Endometrium (tissue), 2 donors: ENCODE measurements around the gene TRMT44.

Source experiments
- FAIRE-seq: peaks from 2 replicates; lab custom pipeline; 2012; peaks lifted over from hg19 to GRCh38; lab: Jason Lieb, UNC
- donor health status: control.
- donor health status: control.

TRMT44 gene

DNA sequence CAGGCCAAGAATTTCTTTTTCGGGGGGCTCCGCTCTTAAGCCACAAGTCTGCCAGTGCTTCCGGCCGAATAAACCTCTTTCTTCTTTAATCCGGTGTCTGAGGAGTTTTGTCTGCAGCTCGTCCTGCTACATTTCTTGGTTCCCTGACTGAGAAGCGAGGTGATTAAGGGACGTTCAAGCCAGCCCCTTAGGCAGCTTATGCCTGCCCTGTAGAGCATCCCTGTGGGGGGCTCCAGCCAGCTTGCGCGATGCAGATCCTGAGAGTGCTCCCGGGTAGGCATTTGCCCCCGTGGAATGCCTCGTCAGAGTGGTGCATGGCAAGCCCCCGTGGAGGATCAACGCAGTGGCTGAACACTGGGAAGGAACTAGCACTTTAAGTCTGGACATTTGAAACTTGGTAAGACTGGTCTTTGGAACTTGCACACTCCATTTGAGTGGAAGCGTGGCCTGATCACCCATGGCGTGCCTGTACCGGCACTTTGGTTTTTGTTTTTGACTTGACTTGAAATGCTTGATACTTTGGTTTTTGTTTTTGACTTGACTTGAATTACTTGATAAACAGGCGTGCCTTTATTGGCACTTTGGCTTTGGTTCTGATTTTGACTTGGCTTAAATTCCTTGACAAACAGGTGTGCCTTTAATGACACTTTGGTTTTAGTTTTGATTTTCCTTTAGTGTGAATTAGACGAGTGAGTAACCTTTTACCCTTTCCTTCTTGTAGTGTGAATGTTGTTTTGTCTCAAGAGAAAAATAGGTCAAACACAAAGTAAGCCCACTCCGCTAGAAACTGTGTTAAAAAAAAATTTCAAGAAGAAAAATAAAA is 6.1 kb upstream of the TRMT44 start:
- FAIRE-seq: no peak

- FAIRE-seq: no peak
These were observed 4.9 kb upstream of the TRMT44 start for GRCh38 chr4:8435656-8436121.

DNA sequence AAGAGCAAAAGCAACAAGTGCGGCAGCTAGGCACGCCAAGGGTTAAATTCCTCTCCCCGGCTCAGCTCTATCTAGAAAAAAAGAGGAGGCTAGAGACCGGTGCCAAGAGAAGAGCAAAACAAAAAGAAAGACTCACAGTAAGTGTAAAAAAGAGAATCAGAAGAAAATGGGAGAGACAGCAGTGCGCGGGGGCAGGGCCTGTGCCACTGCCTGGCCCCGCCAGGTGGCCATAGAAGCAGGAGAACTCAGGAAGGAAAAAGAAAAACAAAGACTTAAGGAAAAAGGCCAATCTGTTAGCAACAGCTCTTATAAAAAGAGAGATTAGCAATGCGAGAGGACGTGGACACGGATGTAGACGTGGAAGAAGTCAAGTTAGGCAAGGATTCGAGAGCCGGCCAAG is 3.3 kb upstream of the TRMT44 start:
- no peak for FAIRE-seq

DNA sequence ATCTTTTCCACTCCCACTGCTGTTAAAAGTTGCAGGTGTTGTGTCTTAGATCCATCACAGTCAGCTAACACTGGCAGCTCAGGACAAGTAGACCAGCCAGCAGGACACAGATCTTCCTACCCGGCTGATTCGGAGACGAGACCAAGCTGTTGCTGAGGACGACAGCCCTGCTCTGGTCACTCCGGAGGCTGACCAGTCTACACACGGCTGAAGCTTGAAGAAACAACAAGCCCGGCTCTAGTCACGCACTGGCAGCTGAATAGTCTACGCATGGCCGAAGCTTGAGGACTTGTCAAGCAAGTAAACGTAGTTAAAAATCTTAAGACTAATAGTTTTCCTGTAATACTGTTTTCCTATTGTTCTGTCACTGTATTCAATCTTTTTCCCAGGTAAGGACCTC is 1.8 kb upstream of the TRMT44 start:
- no peak for FAIRE-seq

- FAIRE-seq: no peak
These were observed 1.4 kb upstream of the TRMT44 start for GRCh38 chr4:8439168-8439567.

- no peak for FAIRE-seq
These were observed 574 bp upstream of the TRMT44 start for GRCh38 chr4:8439914-8440491.

DNA sequence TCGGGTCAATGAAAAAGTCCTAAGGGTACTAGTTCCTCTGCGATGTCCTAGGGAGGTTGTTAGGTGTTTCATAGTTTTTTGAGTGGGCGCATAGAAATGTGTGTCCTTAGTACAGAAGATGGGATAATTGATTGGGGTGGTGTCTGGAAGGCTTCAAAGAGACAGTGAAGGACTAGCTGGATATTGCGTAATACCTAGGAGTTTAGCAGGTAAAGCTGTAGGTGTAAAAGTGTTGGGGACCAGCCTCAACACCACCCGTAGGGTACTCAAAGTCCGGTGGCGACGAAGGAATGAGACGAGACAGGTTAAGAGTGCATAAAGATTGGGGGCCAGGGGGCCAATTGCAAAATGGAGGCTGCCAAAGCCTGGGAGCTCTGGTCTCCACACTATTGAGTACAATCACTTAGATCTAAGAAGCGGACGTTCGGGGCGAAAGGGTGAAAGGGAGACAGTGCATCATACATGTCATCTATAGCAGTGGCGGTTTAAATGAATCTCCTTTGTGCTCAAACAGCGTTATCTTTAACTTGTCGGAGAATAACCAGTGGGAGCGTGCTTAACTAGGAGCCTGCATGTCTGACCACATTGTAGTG is 1.0 kb downstream of the TRMT44 start:
- no peak for FAIRE-seq

- no peak for FAIRE-seq
These were observed 2.2 kb downstream of the TRMT44 start for GRCh38 chr4:8442596-8443358.

- FAIRE-seq: no peak
These were observed 3.2 kb downstream of the TRMT44 start for GRCh38 chr4:8443801-8444200.

GRCh38 chr4:8446122-8446521 is 5.5 kb downstream of the TRMT44 start:
- no peak for FAIRE-seq

- no peak for FAIRE-seq
These were observed 11.0 kb downstream of the TRMT44 start for GRCh38 chr4:8451440-8452182.

DNA sequence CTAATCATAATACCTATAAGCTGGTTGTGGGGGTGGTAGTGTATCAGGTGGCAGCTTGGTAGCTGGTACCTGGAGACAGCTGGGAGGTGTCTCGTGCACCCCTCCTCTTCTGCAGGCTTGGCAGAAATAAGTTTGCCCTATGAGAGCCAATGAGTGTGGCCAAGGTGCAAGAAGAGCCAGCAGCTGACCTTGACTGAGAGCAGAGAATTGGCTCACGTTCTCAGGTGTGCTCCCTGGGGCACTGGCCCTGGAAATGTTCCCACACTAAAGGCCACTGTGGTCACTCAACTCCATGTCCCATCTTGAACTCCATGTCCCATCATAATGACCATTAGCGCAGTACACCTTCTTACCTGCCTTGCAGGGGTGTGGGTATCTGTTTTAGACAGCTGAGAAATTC is 13.4 kb downstream of the TRMT44 start:
- no peak for FAIRE-seq

- no peak for FAIRE-seq
These were observed 17.2 kb downstream of the TRMT44 start for GRCh38 chr4:8457646-8458252.

DNA sequence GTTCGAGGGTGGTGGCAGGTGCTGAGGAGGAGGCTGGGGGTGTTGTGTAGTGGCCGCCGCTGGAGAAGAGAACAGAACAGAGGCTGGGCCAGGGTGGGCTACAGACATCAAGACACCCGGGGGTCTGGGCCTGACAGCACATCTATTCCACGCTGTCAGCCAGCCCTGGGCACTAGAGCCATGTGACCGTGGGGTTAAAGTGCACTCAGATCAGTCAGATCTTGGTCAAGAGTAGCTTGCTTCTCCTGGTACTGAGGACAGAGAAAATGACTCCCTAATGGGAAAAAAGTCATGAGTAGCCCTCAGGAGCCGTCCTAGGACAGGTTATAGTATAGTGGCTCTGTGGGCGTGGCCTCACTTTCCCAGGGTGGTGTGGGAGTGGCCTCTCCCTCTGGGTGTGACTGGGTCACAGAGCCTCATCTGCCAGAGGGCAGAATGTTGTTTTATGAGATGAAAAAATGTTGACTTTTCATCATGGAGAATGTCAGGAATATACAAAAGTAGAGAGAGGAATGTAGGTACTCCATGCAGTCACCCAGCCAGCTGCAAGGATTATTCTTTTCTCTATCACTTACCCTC is 19.4 kb downstream of the TRMT44 start:
- FAIRE-seq: no peak

DNA sequence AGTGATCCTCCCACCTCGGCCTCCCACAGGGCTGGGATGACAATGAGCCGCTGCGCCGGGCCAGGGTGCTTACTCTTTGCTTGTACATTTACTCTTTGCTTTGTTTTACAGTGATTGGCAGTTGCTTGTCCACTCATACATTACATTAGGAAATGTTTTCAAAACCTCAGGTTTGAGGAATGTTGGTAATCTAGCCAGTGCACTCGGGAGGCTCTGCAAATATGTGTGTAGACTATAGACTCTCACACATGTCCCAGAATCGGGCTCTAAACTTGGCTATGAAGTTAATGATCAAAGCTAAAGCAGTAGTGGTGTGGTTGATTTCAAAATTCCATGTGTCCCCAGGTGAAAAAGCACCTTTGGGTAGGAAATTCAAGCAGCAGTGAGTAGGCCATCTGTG is 20.5 kb downstream of the TRMT44 start:
- FAIRE-seq: no peak

DNA sequence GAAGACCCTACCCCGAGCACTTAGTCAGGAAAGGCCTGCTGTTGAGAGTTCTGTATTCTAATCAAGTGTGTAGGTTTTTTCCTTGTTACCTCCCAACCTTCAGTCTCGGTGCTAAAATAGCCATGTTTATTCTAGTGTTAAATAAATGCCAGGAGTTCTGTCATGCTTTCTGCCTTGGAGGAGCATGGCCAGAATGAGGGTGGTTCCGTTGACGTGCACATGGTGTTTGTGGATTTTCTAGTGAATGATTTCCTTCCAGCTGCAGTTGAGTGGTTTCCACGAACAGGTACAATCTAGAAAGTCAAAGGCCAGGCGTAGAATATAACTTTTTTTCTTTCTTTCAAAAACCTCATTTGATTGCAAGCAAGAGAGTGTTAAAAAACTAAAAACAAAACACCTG is 21.0 kb downstream of the TRMT44 start:
- FAIRE-seq: no peak

DNA sequence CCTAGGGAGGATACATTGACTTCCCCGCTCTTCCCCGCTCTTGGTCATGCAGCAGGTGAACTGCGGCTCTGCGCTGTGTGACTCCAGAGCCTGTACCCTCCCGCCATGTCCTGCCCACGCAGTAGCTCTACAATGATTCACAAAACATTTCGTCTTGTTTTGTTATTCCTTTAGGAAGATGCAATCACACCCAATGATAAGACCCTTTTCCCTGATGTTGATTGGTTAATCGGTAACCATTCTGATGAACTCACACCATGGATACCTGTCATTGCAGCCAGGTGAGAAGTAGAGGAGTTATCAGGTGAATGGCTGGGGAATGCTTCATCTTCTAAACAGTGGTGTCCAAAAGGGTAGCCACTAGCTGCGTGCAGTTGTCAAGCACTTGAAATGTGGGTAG is 23.2 kb downstream of the TRMT44 start:
- no peak for FAIRE-seq

DNA sequence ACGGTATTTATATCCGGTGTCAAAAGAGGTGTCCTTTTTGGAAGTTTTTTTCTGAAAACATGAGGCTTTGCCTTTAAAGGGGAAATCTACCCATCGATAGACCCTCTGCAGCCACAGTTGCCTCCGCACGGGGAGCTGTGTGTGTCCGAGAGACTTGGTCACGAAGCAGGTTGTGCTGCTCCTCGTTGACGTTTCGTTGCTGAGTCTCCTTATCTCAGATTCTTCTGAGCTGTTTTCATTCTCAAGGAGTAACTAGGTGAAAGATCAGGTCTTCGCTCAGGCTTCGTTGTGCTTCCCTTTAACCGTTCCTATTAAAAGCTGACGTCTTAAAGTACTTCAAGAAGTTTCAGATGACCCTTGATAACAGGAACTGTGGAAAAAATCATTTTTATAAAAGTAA is 23.8 kb downstream of the TRMT44 start:
- FAIRE-seq: no peak

DNA sequence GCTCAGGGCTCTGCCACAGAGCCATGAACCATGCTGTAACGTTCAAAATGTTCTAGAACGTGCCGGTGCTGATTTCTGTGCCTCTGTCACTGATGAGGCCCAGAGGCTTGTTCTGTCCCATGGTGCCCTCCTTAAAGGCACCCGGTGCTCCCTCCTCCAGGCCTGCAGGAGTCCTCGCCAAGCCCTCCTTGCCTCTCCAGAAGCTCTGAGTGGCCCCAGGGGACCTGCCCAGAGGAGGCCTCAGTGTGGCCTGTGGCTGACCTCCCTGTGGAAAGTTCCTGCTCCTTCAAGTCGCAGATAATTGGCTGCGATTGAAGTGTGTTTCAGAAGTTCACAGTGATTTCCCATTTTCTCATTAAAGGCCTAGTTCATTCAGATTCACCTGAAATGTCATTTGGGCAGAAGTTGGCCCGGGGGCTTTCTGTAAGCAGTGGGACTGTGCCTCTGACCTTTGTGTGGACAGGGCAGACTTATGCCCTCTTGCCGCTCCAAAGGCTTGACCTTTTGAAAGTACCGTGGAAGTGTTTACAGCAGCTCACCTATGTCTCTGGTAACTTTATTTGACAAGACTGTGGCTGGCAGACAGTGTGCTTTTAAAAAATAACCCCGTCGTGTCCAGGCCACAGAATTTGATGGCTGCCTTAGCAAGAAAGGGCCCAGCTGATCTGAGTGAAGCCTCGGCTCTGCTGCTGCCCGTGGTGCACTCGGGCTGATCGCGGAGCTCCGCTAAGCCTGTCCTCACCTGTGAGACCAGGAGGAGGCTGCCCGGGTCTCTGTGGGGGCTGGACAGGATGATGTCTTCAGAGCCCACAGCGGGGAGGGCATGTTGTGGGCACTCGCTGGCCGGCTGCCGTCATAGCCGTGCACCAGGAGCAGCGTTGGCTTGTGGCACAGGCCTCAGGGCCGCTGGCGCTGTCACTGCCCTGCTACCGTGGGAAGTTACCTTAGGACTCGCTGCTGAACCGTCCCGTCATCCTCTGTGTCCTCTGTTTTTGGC is 25.3 kb downstream of the TRMT44 start:
- no peak for FAIRE-seq

GRCh38 chr4:8467016-8467415 is 26.4 kb downstream of the TRMT44 start:
- no peak for FAIRE-seq
